ENCODE measurements around the gene NRXN3.

The NRXN3 gene

DNA sequence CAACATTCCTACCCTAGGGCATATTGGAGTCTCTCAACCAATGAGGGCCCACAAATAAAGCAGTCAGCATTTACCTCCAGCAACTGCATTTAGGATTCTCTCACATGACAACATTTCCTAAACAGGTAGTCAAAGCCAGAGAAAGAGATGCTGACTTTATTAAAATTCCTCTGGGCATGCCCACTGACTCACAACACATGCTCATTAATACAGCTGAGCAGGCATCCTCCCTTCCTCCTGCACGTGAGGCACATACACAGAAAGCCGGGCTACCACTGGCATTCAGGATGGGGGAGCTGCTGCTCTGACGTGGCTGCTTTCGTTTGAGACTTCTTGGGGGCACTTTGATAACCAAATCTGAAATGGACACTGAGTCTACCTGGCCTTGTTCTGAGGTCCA lies 174.1 kb downstream of the NRXN3 start:
- Mint-ChIP-seq H3K27me3 (no peaks in the 10 kb centered on the region), H3K9me3 (no peaks in the 10 kb centered on the region), H3K36me3 (ENCODE audit: low read depth) (no peaks in the 10 kb centered on the region), H3K4me3 (no peak overlapping the region), H3K27ac (no peak overlapping the region), H3K4me1 (ENCODE audit: low read depth) (no peaks in the 10 kb centered on the region)

GRCh38 chr14:78345131-78345744 lies 175.1 kb downstream of the NRXN3 start:
- H3K27ac Mint-ChIP-seq, result no peak overlapping the region
- H3K9me3 Mint-ChIP-seq, result no peaks in the 10 kb centered on the region
- no peaks in the 10 kb centered on the region for H3K27me3 Mint-ChIP-seq
- H3K4me1 Mint-ChIP-seq (ENCODE audit: low read depth), result no peaks in the 10 kb centered on the region
- H3K36me3 Mint-ChIP-seq (ENCODE audit: low read depth), result no peaks in the 10 kb centered on the region
- no peak overlapping the region for H3K4me3 Mint-ChIP-seq

DNA sequence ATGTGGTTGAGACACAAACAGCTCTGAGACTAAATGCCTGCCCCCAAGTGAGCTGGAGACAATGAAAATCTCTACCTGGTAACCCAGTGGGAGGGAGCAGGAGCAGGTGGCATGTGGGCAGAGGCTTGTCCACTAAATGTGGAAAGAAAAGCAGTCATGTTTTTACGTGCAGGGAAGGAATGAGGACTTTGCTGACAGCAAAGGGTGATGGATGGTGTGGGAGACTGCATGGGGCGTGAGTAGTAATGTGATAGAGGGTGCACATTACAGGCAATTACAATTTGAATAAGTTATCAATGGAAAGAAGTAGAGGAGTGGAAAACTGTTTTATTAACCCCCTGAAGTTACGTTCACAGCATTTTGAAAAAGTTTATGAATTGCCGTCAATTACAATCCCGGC lies 176.6 kb downstream of the NRXN3 start:
- Mint-ChIP-seq H3K27ac (no peak overlapping the region), H3K27me3 (no peaks in the 10 kb centered on the region), H3K4me3 (no peak overlapping the region), H3K9me3 (no peaks in the 10 kb centered on the region), H3K36me3 (ENCODE audit: low read depth) (no peaks in the 10 kb centered on the region), H3K4me1 (ENCODE audit: low read depth) (no peaks in the 10 kb centered on the region)

- H3K4me3 Mint-ChIP-seq, result no peak overlapping the region
- no peaks in the 10 kb centered on the region for H3K4me1 Mint-ChIP-seq (ENCODE audit: low read depth)
- H3K27me3 Mint-ChIP-seq, result peaks cover 8% of the 10 kb centered on the region
- no peaks in the 10 kb centered on the region for H3K36me3 Mint-ChIP-seq (ENCODE audit: low read depth)
- no peaks in the 10 kb centered on the region for H3K9me3 Mint-ChIP-seq
- no peak overlapping the region for H3K27ac Mint-ChIP-seq
Measured at GRCh38 chr14:78355109-78355508, 184.9 kb downstream of the NRXN3 start.

DNA sequence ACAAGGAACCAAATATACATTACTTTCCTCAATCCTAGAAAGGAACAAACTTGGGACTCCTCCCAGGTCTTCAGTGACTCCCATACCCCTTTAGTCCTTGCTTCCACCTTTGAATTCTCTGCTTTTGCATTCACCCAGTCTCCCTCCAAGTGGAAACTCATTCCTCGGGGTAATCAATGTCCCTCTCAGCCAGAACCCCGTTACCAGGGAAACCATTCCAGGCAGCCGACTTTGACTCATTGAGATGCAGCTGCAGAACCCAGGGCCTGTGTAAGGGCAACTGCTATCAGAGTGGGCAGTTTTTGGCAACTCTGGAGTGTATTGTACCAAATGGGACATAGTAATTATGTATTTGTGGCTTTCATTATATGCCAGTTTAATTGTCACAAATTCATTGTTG lies 186.2 kb downstream of the NRXN3 start:
- Mint-ChIP-seq H3K27ac (no peak overlapping the region), H3K4me1 (ENCODE audit: low read depth) (no peaks in the 10 kb centered on the region), H3K4me3 (no peak overlapping the region), H3K36me3 (ENCODE audit: low read depth) (no peaks in the 10 kb centered on the region), H3K9me3 (no peaks in the 10 kb centered on the region), H3K27me3 (peaks cover 8% of the 10 kb centered on the region)

- Mint-ChIP-seq H3K36me3 (ENCODE audit: low read depth) (no peaks in the 10 kb centered on the region), H3K27me3 (peaks cover 8% of the 10 kb centered on the region), H3K27ac (no peak overlapping the region), H3K4me3 (no peak overlapping the region), H3K4me1 (ENCODE audit: low read depth) (no peaks in the 10 kb centered on the region), H3K9me3 (no peaks in the 10 kb centered on the region)
Measured at GRCh38 chr14:78358591-78358990, 188.4 kb downstream of the NRXN3 start.

GRCh38 chr14:78359581-78359980 lies 189.4 kb downstream of the NRXN3 start:
- Mint-ChIP-seq H3K4me1 (ENCODE audit: low read depth) (no peaks in the 10 kb centered on the region), H3K9me3 (no peaks in the 10 kb centered on the region), H3K4me3 (no peak overlapping the region), H3K36me3 (ENCODE audit: low read depth) (no peaks in the 10 kb centered on the region), H3K27ac (no peak overlapping the region), H3K27me3 (peaks cover 8% of the 10 kb centered on the region)

- Mint-ChIP-seq H3K4me3 (no peak overlapping the region), H3K36me3 (ENCODE audit: low read depth) (no peaks in the 10 kb centered on the region), H3K27me3 (peaks cover 8% of the 10 kb centered on the region), H3K27ac (no peak overlapping the region), H3K4me1 (ENCODE audit: low read depth) (no peaks in the 10 kb centered on the region), H3K9me3 (peaks cover 4% of the 10 kb centered on the region)
Measured at GRCh38 chr14:78363008-78363407, 192.8 kb downstream of the NRXN3 start.

- Mint-ChIP-seq H3K9me3 (peaks cover 4% of the 10 kb centered on the region), H3K4me3 (no peak overlapping the region), H3K4me1 (ENCODE audit: low read depth) (no peaks in the 10 kb centered on the region), H3K36me3 (ENCODE audit: low read depth) (no peaks in the 10 kb centered on the region), H3K27me3 (peaks cover 6% of the 10 kb centered on the region), H3K27ac (no peak overlapping the region)
Measured at GRCh38 chr14:78367355-78367754, 197.2 kb downstream of the NRXN3 start.

- peaks cover 4% of the 10 kb centered on the region for H3K27me3 Mint-ChIP-seq
- no peaks in the 10 kb centered on the region for H3K9me3 Mint-ChIP-seq
- H3K36me3 Mint-ChIP-seq (ENCODE audit: low read depth), result no peaks in the 10 kb centered on the region
- H3K4me1 Mint-ChIP-seq (ENCODE audit: low read depth), result no peaks in the 10 kb centered on the region
- no peak overlapping the region for H3K4me3 Mint-ChIP-seq
- no peak overlapping the region for H3K27ac Mint-ChIP-seq
Measured at GRCh38 chr14:78383060-78383459, 212.9 kb downstream of the NRXN3 start.

- Mint-ChIP-seq H3K4me3 (no peak overlapping the region), H3K36me3 (ENCODE audit: low read depth) (no peaks in the 10 kb centered on the region), H3K27ac (no peak overlapping the region), H3K4me1 (ENCODE audit: low read depth) (no peaks in the 10 kb centered on the region), H3K27me3 (no peaks in the 10 kb centered on the region), H3K9me3 (no peaks in the 10 kb centered on the region)
Measured at GRCh38 chr14:78398216-78398615, 228.0 kb downstream of the NRXN3 start.

- no peak overlapping the region for H3K27ac Mint-ChIP-seq
- no peaks in the 10 kb centered on the region for H3K36me3 Mint-ChIP-seq (ENCODE audit: low read depth)
- no peak overlapping the region for H3K4me3 Mint-ChIP-seq
- no peaks in the 10 kb centered on the region for H3K9me3 Mint-ChIP-seq
- peaks cover 7% of the 10 kb centered on the region for H3K27me3 Mint-ChIP-seq
- H3K4me1 Mint-ChIP-seq (ENCODE audit: low read depth), result no peaks in the 10 kb centered on the region
Measured at GRCh38 chr14:78399316-78399889, 229.2 kb downstream of the NRXN3 start.

- no peaks in the 10 kb centered on the region for H3K4me1 Mint-ChIP-seq (ENCODE audit: low read depth)
- H3K27ac Mint-ChIP-seq, result no peak overlapping the region
- H3K36me3 Mint-ChIP-seq (ENCODE audit: low read depth), result no peaks in the 10 kb centered on the region
- H3K27me3 Mint-ChIP-seq, result peaks cover 18% of the 10 kb centered on the region
- no peak overlapping the region for H3K4me3 Mint-ChIP-seq
- H3K9me3 Mint-ChIP-seq, result no peaks in the 10 kb centered on the region
Measured at GRCh38 chr14:78401866-78402265, 231.7 kb downstream of the NRXN3 start.

- no peak overlapping the region for H3K27ac Mint-ChIP-seq
- peaks cover 18% of the 10 kb centered on the region for H3K27me3 Mint-ChIP-seq
- no peaks in the 10 kb centered on the region for H3K9me3 Mint-ChIP-seq
- H3K4me1 Mint-ChIP-seq (ENCODE audit: low read depth), result no peaks in the 10 kb centered on the region
- no peaks in the 10 kb centered on the region for H3K36me3 Mint-ChIP-seq (ENCODE audit: low read depth)
- no peak overlapping the region for H3K4me3 Mint-ChIP-seq
Measured at GRCh38 chr14:78403278-78403815, 233.2 kb downstream of the NRXN3 start.

DNA sequence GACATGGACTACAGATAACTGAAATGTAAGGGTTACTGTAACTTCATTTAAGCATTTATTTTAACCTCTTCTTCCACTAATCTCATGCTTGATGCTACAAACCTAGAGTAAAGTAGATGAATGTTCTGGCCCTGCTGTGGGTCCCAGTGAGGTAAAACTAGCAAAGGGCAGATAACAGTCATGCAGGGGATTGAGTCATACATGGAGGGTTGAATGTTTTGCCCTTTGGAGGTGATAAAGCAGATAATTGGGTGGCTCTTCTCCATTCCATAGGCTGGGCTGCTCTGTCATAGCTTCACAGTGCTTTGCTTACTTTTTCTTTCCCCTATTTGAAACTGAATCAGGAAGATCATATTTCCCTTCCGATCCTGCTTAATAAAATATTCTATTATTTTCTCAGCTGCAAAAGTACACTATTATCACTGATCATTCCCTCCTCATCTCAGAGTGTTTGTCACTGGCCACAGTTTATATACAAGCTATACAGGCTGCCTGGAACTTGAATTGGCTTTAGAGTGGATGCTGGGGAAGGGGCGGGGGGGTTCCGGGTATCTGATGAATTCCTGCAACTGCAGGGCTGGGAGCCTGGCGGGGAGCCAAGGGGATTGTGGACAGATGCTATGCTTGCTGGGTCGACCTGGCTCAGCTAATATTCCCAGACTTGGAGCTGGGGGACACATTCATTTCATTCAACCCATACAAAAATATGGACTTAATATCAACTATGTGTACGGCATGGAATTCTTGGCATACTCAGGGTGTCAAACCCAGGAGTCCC lies 235.1 kb downstream of the NRXN3 start:
- H3K36me3 Mint-ChIP-seq (ENCODE audit: low read depth), result no peaks in the 10 kb centered on the region
- H3K27ac Mint-ChIP-seq, result no peak overlapping the region
- no peak overlapping the region for H3K4me3 Mint-ChIP-seq
- H3K27me3 Mint-ChIP-seq, result peaks cover 18% of the 10 kb centered on the region
- H3K4me1 Mint-ChIP-seq (ENCODE audit: low read depth), result no peaks in the 10 kb centered on the region
- peaks cover 4% of the 10 kb centered on the region for H3K9me3 Mint-ChIP-seq
